ENCODE measurements around the gene PHYKPL. TPM values are rescaled to one million over a fixed set of nuclear protein-coding genes. Genes with fewer than 3 reads are reported as not detected.

Gene PHYKPL
- total RNA-seq, 1 donor from 2014 or later: 55.7 TPM

GRCh38 chr5:178228609-178229008 lies 4.0 kb downstream of the PHYKPL start:
- Mint-ChIP-seq H3K9me3 (no peaks in the 10 kb centered on the region), H3K4me1 (peaks cover 22% of the 10 kb centered on the region), H3K36me3 (ENCODE audit: low read depth) (peaks cover 32% of the 10 kb centered on the region), H3K27ac (ENCODE audit: unreplicated experiment) (no peak overlapping the region), H3K4me3 (no peak overlapping the region), H3K27me3 (ENCODE audit: low read depth) (no peaks in the 10 kb centered on the region)
- no peak for DNase-seq (ENCODE audit: low read depth, low spot score)
- TF ChIP-seq, protein P1, sequence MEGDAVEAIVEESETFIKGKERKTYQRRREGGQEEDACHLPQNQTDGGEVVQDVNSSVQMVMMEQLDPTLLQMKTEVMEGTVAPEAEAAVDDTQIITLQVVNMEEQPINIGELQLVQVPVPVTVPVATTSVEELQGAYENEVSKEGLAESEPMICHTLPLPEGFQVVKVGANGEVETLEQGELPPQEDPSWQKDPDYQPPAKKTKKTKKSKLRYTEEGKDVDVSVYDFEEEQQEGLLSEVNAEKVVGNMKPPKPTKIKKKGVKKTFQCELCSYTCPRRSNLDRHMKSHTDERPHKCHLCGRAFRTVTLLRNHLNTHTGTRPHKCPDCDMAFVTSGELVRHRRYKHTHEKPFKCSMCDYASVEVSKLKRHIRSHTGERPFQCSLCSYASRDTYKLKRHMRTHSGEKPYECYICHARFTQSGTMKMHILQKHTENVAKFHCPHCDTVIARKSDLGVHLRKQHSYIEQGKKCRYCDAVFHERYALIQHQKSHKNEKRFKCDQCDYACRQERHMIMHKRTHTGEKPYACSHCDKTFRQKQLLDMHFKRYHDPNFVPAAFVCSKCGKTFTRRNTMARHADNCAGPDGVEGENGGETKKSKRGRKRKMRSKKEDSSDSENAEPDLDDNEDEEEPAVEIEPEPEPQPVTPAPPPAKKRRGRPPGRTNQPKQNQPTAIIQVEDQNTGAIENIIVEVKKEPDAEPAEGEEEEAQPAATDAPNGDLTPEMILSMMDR (conservative IDR thresholded peaks at IDR 0.05): no peak

GRCh38 chr5:178227929-178228328 lies 4.7 kb downstream of the PHYKPL start:
- peaks cover 27% of the 10 kb centered on the region for H3K4me1 Mint-ChIP-seq
- no peak overlapping the region for H3K27ac Mint-ChIP-seq (ENCODE audit: unreplicated experiment)
- TF ChIP-seq, protein P1 (conservative IDR thresholded peaks at IDR 0.05): no peak
- no peak for DNase-seq (ENCODE audit: low read depth, low spot score)
- H3K27me3 Mint-ChIP-seq (ENCODE audit: low read depth): peaks cover 3% of the 10 kb centered on the region
- peak overlapping the region; percentile 71 for H3K4me3 Mint-ChIP-seq
- peaks cover 32% of the 10 kb centered on the region for H3K36me3 Mint-ChIP-seq (ENCODE audit: low read depth)
- H3K9me3 Mint-ChIP-seq: no peaks in the 10 kb centered on the region

- DNase-seq (ENCODE audit: low read depth, low spot score): no peak
- Mint-ChIP-seq H3K4me1 (peaks cover 27% of the 10 kb centered on the region), H3K9me3 (no peaks in the 10 kb centered on the region), H3K4me3 (peak overlapping the region; percentile 71), H3K36me3 (ENCODE audit: low read depth) (peaks cover 32% of the 10 kb centered on the region), H3K27ac (ENCODE audit: unreplicated experiment) (no peak overlapping the region), H3K27me3 (ENCODE audit: low read depth) (peaks cover 3% of the 10 kb centered on the region)
- TF ChIP-seq, protein P1 (conservative IDR thresholded peaks at IDR 0.05): no peak
These were observed 5.4 kb downstream of the PHYKPL start for GRCh38 chr5:178227138-178227659.

- H3K9me3 Mint-ChIP-seq: no peaks in the 10 kb centered on the region
- H3K27ac Mint-ChIP-seq (ENCODE audit: unreplicated experiment): no peak overlapping the region
- TF ChIP-seq, protein P1 (conservative IDR thresholded peaks at IDR 0.05): no peak
- H3K4me1 Mint-ChIP-seq: peaks cover 19% of the 10 kb centered on the region
- no peak for DNase-seq (ENCODE audit: low read depth, low spot score)
- H3K4me3 Mint-ChIP-seq: peak overlapping the region; percentile 8
- peaks cover 5% of the 10 kb centered on the region for H3K27me3 Mint-ChIP-seq (ENCODE audit: low read depth)
- H3K36me3 Mint-ChIP-seq (ENCODE audit: low read depth): peaks cover 34% of the 10 kb centered on the region
These were observed 7.4 kb downstream of the PHYKPL start for GRCh38 chr5:178225174-178225573.

DNA sequence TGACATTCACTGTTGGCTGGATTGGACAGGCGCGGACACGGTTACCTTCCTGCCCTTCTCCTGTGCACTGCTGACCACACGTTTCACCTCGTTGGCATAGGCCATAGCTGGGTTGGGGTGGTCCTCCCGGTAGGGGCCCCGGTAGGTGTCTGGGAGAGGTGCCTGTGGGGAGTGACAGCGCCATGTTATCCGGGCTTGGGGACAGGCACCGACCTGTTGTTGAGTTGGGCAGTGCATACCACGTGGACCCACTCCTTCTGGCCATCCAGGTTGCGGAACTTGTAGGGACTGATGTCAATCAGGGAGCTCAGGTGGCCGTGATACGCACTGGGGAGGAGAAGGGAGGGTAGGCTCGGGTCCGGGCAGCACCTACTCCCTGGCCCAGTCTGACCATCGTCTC lies 8.2 kb downstream of the PHYKPL start:
- Mint-ChIP-seq H3K4me3 (no peak overlapping the region), H3K27me3 (ENCODE audit: low read depth) (peaks cover 5% of the 10 kb centered on the region), H3K36me3 (ENCODE audit: low read depth) (peaks cover 37% of the 10 kb centered on the region), H3K4me1 (peaks cover 17% of the 10 kb centered on the region), H3K9me3 (no peaks in the 10 kb centered on the region), H3K27ac (ENCODE audit: unreplicated experiment) (no peak overlapping the region)
- TF ChIP-seq, protein P1 (conservative IDR thresholded peaks at IDR 0.05): no peak
- no peak for DNase-seq (ENCODE audit: low read depth, low spot score)
